ENCODE measurements around the gene POLG2.
"Not testable (repeated sequence)": the region's sequence is repeated elsewhere in the genome, so short reads cannot be mapped to it uniquely, and the experiment has no call there.

POLG2 gene

DNA sequence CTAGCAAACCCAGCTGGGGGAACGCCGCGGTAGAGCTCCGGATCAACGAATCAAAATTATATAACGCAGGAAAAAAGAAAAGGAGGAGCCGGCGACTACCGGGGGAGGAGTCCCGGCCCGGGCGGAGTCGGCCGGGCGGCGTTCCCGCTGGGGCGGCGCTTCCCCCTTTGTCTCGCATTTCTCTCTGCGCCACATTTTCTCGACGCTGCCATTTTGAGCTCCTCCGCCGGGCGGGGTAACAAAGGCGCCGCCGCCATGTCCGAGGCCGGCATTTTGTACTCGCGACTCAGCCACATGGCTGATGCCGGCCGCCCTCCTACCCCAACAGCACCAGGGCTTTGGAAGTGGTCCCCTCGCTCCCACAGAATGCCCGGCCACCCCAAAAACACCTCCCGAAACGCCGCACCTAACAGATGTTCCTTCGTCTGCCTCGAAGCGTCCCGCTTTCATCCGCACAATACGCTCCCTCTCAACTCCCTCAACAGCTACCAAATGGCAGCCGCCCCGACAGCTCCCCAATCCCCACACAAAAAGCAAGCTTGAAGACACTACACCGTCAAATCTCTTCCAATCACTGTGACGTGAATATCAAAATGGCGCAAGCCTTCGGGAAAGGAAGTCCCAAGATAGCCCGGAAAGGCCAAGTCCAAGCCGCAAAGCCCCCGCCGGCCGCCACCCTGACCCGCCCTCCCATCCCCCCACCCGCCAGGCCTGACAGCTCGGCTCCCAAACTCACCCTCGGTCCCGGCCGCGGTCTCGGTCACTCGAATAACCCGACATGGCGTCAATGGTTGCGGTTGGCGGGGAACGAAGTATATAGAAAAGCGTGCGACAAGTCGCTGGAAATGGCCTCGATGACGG lies 8.7 kb upstream of the POLG2 start:
- DNase-seq = peak; percentile 81

DNA sequence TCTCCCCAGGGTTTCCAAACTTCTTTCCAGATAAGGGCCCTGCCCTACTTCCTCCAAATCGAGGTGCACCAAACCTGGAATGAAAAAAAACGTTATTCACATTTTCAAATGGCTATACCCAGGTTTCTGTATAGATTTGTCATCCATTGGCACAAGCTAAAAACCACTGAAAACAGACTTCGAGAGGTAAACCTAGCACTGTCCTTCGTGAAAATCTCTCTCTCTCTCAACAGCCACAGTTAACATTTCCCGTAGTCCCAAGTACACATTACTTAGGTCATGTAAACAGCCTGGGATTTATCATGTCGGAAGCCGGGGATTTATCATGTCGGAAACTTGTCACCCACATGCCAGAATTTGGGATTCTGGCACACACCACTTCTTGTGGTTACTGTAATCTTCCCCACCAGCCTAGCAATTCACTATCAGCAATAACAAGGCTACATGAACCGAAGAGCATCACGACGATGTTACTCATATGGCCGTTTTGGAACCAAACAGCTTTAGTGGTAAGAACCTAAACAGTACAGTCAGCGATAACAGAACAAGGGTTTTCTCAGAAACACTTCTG lies 8.0 kb upstream of the POLG2 start:
- DNase-seq = no peak

DNA sequence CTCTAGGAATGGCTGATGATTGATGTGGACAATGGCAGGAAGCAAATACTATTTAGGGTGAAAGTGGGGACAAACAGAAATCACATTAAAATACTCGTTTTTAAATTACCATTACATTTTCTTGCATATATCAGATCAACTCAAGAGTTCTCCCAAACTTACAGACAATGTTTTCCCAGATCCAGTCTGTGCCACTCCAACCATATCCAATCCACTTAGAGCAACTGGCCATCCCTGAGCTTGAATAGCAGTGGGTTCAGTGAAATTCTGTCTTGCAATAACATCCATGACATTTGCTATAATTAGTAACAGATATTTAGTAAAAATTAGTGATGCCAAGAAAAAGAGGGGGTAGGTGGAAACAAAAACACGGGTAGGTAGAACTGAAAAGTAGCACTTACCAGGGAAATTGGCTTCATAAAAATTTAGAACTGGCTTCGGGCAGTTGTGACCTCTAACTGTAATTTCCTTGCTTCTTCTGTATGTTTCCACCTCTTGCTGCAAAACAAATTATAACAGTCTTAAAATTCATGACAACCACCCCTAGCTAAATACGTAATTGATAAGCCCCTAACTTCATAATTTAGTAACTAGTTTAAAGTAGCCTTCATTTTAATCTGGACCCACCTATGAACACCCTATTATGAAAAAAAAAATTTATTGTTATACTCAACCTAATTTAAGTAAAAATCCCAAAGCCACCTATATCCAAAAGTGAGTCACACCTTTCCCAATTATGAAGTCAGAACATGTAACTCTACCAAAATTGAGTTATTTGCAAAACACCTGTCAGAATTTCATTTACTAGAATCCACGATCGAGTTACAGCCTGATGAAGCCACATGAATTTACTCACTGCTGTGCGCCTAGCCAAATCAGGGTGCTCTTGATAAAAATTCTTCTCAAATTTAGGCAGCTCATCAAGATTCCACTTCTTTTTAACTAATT lies 7.2 kb upstream of the POLG2 start:
- no peak for DNase-seq

DNA sequence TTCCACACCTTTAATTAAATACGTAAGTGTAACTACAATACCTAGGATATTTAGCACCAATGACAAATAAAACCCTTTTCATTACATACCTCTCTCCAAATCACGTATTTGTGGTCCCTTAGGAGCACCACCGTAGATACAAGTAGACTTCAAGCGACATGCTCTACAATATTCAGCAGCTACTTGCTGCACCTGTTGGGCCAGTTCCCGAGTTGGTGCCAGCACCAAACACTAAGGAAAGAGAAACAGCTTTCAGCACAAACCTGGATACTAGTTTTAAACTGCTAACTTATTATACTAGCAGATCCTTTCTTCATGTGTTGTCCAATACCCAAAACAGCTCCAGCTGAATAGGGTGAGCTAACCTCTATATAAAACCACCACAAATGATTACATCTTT lies 6.5 kb upstream of the POLG2 start:
- no peak for DNase-seq

DNA sequence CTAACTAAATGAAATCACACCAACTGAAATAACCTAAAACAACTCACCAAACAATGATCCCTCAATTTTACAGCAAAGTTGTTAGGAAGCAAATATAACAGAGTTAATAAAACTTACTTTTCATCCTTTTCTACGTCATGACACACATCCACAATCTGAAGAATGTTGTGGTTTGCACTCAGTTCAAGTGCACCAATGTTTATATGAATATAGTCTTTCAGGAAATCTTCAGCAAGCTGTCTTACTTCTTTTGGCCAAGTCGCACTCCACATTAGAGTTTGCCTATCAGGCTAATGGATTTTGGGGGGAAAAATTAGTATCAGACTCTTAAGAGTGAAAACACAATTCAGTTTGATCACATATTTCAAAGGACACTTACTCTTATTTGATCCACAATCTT lies 6.0 kb upstream of the POLG2 start:
- DNase-seq = no peak

DNA sequence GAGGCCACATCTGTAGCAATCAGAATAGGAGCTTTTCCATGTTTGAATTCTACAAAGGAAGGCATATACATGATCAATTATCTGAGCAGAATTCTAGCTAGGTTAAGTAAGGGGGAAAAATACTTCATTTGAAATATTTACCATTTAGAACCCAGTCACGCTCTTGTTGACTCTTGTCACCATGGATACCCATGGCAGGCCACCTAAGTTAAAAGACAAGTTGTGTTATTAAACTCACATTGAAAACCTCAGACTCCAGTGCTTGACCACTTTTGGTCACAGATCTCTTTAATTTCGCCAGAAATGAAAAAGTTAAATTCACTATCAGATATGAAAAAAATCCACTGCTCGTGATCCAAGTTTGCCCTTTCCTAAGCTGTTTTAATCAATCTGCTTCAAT lies 5.2 kb upstream of the POLG2 start:
- DNase-seq = no peak

DNA sequence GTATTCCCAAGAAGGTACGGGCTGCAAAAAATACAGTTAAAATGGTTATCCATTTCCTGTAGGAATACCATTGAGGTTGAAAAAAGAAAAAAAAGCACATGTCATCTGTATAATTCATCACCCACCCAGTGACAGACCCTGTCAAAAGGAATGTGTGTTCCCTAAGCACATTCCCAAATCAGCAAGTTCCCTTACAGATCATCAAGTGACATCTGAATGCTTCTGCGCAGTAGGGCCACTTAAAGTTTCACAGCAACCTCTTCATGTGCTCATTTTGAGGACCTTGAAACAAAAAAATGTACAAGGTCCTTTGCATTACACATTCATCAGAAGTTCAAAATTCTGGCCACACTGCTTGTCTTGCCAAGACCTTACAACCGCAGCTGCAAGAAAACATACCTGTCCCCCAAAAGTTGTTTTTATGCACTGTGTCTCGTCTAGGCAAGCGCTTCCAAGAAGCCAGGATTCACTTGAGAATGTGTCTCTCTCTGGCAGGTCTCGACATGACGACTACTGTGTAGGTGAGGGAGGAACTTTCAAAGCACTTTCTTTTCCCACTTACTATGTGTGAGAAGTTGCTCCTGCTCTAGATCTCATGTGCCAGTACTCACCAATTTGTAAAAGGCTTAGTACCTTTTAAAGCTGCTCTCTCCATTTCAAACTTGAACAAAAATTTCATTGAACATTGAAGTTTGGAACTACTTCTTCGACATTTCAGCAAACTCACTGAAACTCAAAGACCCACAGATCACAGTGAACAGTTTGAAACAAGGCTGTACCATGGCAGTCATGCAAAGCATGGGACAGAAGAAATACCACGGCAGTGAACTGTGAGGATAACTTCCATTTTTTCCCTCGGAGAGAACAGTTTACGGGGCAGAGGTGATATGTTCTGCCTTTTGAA lies 4.3 kb upstream of the POLG2 start:
- no peak for DNase-seq

DNA sequence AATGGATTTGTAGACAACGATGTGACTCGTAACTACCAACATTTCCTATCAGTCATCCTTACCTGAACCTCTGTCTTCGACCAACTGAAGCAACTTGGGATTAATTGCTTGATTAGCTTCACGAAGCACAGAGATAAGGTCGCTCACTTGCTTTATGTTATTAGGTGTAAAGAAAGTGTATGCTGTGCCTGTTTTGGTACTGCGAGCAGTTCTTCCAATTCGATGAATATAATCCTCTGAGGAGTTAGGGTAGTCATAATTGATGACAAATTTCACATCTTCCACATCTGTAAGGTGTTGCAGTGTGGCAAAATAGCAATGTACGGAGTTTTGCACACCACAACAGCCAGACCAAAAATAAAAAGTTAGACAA lies 3.6 kb upstream of the POLG2 start:
- no peak for DNase-seq

DNA sequence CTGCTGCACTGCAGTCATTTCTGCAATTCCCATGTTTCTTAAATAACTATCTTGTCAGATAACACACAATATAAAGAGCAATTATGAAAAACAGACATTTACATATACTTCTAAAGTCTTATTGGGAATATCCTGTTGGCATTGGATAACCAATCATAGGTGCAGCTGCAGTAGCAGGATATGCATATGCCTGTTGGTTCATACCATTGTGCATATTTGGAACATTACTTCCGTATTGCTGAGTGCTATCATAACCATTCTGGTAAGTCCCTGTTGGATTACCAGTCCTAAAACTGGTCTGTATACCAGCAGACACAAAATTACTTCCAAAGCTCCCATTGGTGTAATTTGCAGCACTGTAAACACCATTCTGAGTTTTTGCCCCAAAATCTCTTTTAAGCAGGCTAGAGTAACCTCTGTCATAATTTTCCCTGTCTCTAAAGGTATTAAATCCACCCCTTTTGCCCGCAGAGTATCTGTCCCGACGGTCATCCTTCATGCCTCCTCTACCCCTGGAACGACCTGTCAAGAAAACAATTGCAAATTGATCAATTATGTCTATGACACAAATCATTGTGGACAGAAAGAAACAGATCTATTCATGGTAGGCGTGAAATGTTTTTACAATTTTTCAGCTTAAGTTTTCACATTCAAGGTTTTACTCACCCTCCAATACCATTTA lies 3.1 kb upstream of the POLG2 start:
- DNase-seq = no peak

DNA sequence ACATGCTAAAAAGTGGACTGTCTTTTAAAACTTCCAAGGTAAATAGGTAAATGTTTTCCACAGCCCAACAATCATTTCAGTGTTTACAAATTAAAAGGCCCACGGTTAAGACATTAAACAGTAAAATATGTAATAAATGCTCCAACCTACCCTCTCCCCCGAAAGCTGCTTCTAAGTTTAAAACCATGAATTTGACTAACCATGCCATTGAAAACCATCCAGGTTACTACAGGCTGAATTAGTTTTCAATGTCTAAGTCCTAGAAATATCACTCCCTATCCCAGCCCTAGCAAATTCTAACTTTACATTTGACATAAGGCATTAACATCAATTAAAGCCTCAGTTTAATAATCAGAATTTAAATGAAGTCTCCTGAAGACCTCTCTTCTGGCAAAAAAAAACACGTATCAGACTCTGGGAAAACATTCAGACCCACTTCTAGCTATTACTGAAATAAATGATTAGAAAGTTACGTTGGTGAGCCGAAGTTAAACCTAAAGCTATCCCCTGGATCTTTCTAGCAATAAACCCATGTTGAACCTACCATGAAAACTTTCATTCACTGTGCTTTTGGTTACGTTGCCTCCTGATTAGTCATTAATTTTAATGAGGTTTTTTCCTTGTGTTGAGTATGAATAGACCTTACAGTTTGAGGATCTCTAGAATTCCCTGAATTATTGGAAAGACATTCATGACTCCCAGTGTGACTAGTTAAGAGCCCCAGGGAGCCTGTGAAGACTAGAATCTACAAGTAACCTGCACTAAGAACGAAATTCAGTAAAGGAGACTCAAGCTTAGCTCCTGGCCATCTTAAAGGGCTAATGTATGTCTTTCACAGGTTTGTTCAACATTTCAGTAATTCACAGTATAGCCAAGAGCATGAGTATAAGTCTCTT lies 1.7 kb upstream of the POLG2 start:
- DNase-seq = no peak

DNA sequence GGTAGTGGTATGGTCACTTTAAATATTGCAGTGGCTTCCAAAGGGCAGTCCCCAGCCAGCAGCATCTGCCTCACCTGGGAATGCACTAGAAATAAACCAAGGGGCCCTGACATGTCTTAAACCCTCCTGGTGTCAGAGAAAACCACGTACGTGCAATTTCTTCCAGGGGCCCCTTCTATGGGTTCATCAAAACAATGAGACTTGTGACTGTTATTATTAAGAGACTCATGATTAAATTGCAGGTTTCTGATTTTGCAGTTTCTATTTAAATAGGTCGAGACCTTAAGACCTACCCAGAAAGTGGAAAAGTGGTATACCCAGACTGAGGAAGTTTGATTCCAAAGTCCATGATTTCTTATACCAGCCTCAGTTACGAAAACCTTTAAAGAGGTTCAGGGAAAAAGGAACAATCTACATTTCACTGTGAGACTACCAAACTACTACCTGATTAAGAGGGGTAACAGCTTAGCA lies 746 bp upstream of the POLG2 start:
- no peak for DNase-seq

DNA sequence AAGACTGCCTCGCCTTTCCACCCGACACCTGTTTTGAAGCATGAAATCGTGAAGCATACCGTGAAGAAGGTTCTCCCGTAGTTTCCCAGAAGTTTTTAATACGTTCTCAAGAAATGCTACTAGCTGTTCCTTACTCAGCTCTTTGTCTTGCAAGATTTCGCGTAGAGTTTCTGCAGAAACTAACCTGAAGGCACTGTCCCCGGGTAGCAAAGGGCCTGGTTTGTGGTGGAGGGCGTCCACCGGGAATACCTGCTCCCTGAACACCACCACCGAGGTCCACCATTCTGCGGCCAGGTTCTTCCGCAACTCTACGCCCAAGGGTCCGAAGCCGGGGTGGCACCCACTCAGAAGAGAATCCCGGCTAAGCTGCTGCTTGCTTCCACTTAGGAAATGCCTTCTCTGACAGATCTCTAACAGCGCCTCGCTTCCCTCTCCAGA lies 487 bp downstream of the POLG2 start:
- no peak for DNase-seq

DNA sequence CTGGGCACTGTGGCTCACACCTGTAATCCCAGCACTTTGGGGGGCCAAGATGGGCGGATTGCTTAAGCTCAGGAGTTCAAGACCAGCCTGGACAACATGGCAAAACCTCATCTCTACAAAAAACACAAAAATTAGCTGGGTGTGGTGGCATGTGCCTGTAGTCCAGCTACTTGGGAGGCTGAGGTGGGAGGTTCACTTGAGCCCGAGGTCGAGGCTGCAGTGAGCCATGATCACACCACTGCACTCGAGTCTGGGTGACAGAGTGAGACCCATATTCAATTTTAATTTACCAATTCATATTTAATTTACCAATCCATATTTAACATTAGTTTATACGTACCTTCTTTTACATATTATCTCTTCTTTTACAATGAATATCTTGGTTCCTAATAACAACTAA lies 1.6 kb downstream of the POLG2 start:
- not testable (repeated sequence) for DNase-seq

DNA sequence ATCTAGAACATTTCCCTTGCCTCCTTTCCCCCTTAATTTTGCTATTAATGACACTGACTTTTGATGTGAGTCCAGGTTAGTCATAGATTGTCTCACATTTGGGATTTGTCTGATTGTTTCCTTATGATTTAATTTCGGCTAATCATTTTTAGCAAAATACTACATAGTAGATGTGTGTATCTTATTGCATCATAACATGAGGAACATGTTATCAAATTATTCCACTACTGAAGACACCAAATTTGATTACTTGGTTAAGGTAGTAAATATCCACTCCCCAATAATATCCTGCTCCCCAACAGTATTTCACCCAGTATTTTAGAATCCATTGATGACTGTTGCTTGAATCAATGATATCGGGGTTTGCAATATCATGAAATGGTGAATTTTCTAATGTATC lies 2.7 kb downstream of the POLG2 start:
- DNase-seq = no peak

DNA sequence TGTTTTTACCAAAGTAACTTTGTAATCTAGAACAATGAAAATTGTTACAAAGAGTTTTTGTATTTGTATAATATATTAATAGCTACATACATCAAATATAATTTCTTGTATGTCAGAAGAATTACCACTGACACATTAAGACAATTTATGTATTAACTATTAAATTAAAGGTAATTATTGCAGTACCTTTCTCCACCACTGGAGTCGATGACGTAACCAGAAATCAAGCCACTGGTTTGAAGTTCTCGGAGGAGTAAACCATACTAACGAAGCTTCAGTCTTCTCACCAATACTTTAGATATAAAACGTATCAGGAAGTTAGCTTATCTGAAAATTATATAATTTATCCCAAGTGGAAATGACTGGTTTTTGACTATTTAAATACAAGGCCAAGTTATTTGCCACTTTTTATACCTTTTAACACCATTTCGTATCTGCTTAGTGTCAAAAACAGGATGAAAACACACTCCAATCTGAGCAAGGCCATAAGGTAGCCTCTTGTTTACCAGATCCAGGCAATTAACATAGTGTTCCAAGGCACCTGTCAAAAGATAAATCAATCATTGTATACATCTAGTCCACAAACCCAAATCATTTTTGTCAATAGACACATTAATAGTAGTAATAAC lies 4.3 kb downstream of the POLG2 start:
- DNase-seq = no peak

DNA sequence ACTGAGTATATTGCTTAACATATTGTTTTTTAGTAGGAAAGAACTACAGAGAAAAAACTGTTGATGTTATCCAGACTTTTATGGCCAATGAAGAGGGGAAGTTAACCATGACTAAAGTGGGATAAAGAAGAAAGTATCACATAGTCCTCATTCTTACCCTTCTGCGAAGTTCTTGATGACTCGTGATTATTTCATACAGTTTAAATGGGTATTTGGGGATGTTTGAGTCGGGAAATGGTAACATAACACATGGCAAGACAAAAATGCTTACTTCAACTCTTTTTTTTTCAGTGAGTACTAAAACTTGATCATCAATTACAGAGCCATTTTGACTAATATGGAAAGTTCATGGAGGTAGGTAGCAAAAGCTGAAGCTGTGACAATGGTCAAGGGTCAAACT lies 4.9 kb downstream of the POLG2 start:
- DNase-seq = no peak

DNA sequence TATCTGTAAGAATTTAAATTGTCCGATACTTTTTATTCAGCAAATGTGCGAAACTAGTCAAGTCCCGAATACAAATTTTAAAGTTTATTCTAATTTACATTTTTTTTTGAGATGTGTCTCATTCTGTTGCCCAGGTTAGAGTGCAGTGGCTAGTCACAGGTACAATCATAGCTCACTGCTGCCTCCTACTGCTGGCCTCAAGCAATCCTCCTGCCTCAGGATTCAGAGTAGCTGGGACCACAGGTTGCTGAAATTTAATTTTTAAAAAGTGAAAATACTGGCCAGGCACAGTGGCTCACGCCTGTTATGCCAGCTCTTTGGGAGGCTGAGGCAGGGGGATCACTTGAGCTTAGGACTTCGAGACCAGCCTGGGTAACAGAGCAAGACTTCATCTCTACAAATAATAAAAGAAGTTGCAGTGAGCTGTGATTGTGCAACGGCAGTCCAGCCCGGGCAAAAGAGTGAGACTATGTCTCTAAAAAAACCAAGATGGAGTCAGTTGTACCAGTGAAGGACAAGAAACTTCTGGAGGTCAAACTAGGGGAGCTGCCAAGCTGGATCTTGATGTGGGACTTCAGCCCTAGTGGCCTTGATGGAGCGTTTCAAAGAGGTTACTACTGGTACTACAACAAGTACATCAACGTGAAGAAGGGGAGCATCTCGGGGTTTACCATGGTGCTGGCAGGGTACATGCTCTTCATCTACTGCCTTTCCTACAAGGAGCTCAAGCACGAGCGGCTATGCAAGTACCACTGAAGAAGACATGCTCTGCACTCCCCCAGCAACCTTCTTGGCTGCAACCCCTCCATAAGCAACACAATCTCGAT lies 5.6 kb downstream of the POLG2 start:
- DNase-seq = peak; percentile 28

DNA sequence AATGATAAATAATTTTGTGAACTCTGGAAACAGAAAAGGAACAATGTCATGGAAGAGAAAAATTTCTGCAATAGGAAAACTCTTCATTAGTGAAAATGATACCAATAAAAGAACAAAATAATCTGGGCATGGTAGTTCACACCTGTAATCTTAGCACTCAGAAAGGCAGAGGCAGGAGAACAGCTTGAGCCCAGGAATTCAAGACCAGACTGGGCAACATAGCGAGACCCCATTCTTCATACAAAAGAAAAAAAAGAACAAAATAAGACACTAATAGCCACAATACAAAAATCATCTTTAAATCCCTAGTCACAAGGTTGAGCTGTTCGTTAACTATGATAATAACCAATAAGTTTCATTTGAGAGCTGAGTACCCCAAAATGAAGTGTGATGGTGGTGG lies 8.6 kb downstream of the POLG2 start:
- DNase-seq = no peak

DNA sequence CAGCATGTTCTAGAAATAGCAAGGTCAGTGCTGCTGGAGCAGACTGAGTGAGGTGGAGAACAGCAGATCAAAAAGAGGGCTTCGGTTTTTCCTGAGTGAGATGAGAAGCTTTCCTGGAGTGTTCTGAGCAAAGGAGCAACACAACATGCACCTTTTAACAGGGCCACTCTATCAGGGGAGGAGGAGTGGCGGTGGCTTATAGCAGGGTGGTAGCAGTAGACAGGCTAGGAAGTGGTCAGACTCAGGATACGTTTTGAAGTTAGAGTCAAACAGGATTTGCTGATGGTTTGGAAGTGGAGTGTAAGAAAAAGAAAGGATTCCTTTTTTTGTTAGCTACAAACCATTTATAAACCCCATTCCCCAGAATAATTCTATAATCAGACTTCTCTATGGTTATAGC lies 12.5 kb downstream of the POLG2 start:
- DNase-seq = no peak

All from stimulated activated naive CD4-positive, alpha-beta T cell treated with Interleukin-2 at 50 U/mL for 16 hours (primary cell).